WERI-Rb-1 (cell line): Measurements from ENCODE around the gene SPP1.
A peak's percentile ranks its signal among the peaks of the same experiment; 100 is the strongest.

Experiments used
- DNase-seq: peaks from one replicate; pipeline ENCODE4 v3.0.0-alpha.2; 2020
- H3K27ac ChIP-seq: fragments of 250-450 bp; sonication (Bioruptor Pico); 2 replicates; pipeline ENCODE4 v1.5.1; 2020; ENCODE audit warnings: mild to moderate bottlenecking, moderate library complexity
- H3K27me3 ChIP-seq: fragments of 250-450 bp; sonication (Bioruptor Pico); 2 replicates; pipeline ENCODE4 v1.5.1; 2021; ENCODE audit warnings: mild to moderate bottlenecking, low read depth, moderate library complexity; ENCODE audit not compliant: insufficient read depth, severe bottlenecking
- H3K36me3 ChIP-seq: fragments of 250-450 bp; sonication (Bioruptor Pico); 2 replicates; pipeline ENCODE4 v1.5.1; 2020; ENCODE audit warnings: mild to moderate bottlenecking, moderate library complexity
- H3K4me3 ChIP-seq: 2 replicates; pipeline ENCODE4 v1.5.1; 2011; ENCODE audit warnings: low read depth, mild to moderate bottlenecking, control low read depth, low read length
- H3K9me3 ChIP-seq: fragments of 250-450 bp; sonication (Bioruptor Pico); 2 replicates; pipeline ENCODE4 v1.5.1; 2021; ENCODE audit warnings: mild to moderate bottlenecking, moderate library complexity; ENCODE audit not compliant: severe bottlenecking
- CTCF ChIP-seq: IDR thresholded peaks from 2 replicates; pipeline ENCODE4 v1.5.1; 2011; ENCODE audit warnings: low read depth, mild to moderate bottlenecking, control low read depth, inconsistent platforms, low read length

The SPP1 gene

DNA sequence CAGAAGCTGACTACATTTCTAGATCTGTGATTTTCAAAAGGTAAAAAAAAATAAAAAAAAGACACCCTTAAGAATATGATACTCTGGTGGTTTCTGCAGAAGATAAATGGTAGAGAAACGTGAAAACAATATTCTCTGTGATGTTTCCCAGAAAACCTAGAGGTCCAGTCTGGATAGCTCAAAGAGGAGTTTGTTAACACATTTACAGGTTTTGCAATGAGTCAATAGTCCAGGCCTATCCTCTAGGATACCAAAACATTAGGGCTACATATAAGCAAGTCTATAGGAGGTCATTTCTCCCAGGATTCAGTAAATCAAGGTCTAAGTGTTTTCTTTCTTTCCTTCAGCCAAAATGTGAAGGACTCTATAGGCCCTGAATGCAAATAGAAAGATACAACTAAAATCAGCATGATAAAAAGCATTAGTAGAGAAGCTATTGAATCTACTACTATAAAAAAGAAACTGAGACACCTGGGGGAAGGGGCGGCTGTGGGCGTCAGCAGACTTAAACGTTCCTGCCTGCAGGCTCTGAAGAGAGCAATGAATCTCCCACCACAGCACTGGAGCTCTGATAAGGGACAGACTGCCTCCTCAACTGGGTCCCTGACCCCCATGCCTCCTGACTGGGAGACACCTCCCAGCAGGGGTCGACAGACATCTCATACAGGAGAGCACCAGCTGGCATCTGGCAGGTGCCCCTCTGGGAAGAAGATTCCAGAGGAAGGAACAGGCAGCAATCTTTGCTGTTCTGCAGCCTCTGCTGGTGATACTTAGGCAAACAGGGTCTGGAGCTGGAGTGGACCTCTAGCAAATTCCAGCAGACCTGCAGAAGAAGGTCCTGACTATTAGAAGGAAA, 33.7 kb upstream of the SPP1 start:
- no peak overlapping the region for H3K4me3 ChIP-seq
- H3K36me3 ChIP-seq, result no peaks in the 10 kb centered on the region
- no peaks in the 10 kb centered on the region for H3K27me3 ChIP-seq
- no peaks in the 10 kb centered on the region for H3K9me3 ChIP-seq
- no peak overlapping the region for H3K27ac ChIP-seq
- no peak for DNase-seq
- no peak for TF ChIP-seq CTCF

DNA sequence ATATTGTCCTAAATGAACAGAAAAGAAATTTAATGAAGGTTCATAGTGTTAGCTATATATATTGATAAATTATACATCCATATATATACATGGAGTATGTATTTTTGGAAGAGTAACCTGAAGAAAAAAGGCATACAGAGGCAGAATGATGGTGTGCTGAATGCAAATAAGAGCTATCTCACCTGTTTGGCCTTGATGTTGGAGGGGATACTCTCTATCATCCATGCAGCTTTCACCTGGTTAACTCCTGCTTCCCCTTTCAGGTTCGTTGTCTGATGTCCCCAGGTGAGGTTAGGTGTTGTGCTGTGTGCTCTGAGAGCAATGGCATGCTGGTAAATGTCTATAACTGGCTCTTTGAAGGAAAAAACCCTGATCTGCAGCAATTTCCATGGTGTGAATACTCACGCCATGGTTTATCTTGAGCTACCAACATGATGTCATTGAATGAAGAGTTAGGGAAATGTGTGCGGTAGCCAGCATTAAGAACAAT, 31.8 kb upstream of the SPP1 start:
- no peaks in the 10 kb centered on the region for H3K36me3 ChIP-seq
- H3K27ac ChIP-seq, result no peak overlapping the region
- no peak for DNase-seq
- H3K27me3 ChIP-seq, result no peaks in the 10 kb centered on the region
- H3K9me3 ChIP-seq, result no peaks in the 10 kb centered on the region
- TF ChIP-seq CTCF, result no peak
- no peak overlapping the region for H3K4me3 ChIP-seq

DNA sequence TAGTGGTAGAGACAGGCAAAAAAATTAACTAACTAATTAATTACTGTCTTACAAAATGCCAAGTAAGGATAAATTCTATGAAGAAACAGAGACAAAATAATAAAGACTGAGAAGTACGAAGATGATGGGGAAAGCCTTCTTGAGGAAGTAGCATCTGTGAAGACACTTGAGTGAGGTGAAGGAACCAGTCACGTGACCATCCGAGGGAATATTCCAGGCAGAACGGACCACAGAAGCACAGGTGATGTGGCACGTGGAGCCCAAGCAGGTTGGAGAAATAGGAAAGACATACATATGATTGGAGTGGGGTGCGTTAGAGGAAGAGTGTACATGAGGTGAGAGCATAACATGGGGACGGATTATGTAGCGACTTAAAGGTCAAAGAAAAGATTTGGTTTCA, 30.5 kb upstream of the SPP1 start:
- Histone ChIP-seq H3K36me3 (no peaks in the 10 kb centered on the region), H3K27ac (no peak overlapping the region), H3K27me3 (no peaks in the 10 kb centered on the region), H3K4me3 (no peak overlapping the region), H3K9me3 (no peaks in the 10 kb centered on the region)
- no peak for TF ChIP-seq CTCF
- DNase-seq, result no peak

GRCh38 chr4:87946766-87947165, 28.7 kb upstream of the SPP1 start:
- Histone ChIP-seq H3K27me3 (no peaks in the 10 kb centered on the region), H3K27ac (no peak overlapping the region), H3K36me3 (no peaks in the 10 kb centered on the region), H3K9me3 (no peaks in the 10 kb centered on the region), H3K4me3 (no peak overlapping the region)
- TF ChIP-seq CTCF, result no peak
- DNase-seq, result no peak

DNA sequence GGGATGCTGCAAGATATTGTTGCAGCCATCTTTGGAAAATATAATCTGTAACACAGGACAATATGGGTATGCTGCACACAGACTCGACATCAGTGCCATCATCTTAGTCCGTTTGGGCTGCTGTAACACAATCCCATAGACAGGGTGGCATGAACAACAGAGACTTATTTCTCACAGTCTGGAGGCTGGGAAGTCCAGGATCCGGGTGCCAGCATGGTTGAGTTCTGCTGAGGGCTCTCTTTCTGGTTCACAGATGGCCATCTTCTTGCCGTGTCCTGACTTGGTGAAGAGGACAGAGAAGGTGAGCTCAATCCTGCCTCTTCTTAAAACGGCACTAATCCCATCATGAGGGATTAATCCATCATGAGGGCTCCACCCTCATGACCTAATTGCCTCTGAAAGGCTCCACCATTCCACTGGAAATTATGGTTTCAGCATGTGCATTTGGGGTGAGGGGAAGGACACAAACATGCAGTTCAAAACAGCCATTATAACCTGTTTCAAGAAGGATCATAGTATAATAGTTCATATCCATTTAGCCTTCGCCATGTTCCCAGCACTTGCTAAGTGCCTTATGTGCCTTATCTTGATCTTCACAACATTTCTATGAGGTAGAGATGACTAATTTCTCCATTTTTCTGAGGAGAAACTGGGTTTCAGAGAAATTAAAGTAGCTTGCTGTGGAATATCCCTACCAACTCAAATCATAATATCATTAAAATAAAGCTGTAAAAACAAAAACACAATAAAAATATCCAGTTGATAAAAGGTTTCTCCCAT, 27.9 kb upstream of the SPP1 start:
- Histone ChIP-seq H3K36me3 (no peaks in the 10 kb centered on the region), H3K27me3 (no peaks in the 10 kb centered on the region), H3K27ac (no peak overlapping the region), H3K9me3 (no peaks in the 10 kb centered on the region), H3K4me3 (no peak overlapping the region)
- peak; percentile 63 for DNase-seq
- TF ChIP-seq CTCF, result no peak
